Femur (tissue), 1 donor: Measurements from ENCODE around the gene SLC9C2.
"Not testable (repeated sequence)": the region's sequence is repeated elsewhere in the genome, so short reads cannot be mapped to it uniquely, and the experiment has no call there.

ENCODE experiments used
- DNase-seq: peaks from one replicate; pipeline ENCODE4 v3.0.0-alpha.2; 2017

Gene SLC9C2

GRCh38 chr1:173520799-173521198 lies 82.1 kb downstream of the SLC9C2 start:
- DNase-seq, result no peak

- not testable (repeated sequence) for DNase-seq
Measured at GRCh38 chr1:173514503-173514902, 88.4 kb downstream of the SLC9C2 start.

- no peak for DNase-seq
Measured at GRCh38 chr1:173509797-173510196, 93.1 kb downstream of the SLC9C2 start.

GRCh38 chr1:173508541-173508940 lies 94.3 kb downstream of the SLC9C2 start:
- no peak for DNase-seq

- DNase-seq, result no peak
Measured at GRCh38 chr1:173507847-173508209, 95.0 kb downstream of the SLC9C2 start.

- no peak for DNase-seq
Measured at GRCh38 chr1:173507205-173507846, 95.5 kb downstream of the SLC9C2 start.

- no peak for DNase-seq
Measured at GRCh38 chr1:173506437-173506836, 96.4 kb downstream of the SLC9C2 start.

- DNase-seq, result no peak
Measured at GRCh38 chr1:173505391-173505790, 97.5 kb downstream of the SLC9C2 start.

- no peak for DNase-seq
Measured at GRCh38 chr1:173504268-173504667, 98.6 kb downstream of the SLC9C2 start.

- no peak for DNase-seq
Measured at GRCh38 chr1:173503391-173503790, 99.5 kb downstream of the SLC9C2 start.

- no peak for DNase-seq
Measured at GRCh38 chr1:173502104-173502503, 100.8 kb downstream of the SLC9C2 start.

GRCh38 chr1:173499729-173500128 lies 103.1 kb downstream of the SLC9C2 start:
- no peak for DNase-seq

GRCh38 chr1:173496757-173497320 lies 106.0 kb downstream of the SLC9C2 start:
- DNase-seq, result no peak

- DNase-seq, result no peak
Measured at GRCh38 chr1:173495609-173496267, 107.1 kb downstream of the SLC9C2 start.

GRCh38 chr1:173493125-173493524 lies 109.7 kb downstream of the SLC9C2 start:
- DNase-seq, result not testable (repeated sequence)

GRCh38 chr1:173491508-173491907 lies 111.4 kb downstream of the SLC9C2 start:
- DNase-seq, result no peak

- no peak for DNase-seq
Measured at GRCh38 chr1:173489929-173490328, 112.9 kb downstream of the SLC9C2 start.

- no peak for DNase-seq
Measured at GRCh38 chr1:173489149-173489600, 113.7 kb downstream of the SLC9C2 start.

GRCh38 chr1:173488001-173488400 lies 114.9 kb downstream of the SLC9C2 start:
- no peak for DNase-seq

GRCh38 chr1:173485401-173485800 lies 117.5 kb downstream of the SLC9C2 start:
- no peak for DNase-seq

- DNase-seq, result no peak
Measured at GRCh38 chr1:173484276-173484675, 118.6 kb downstream of the SLC9C2 start.

GRCh38 chr1:173482683-173483082 lies 120.2 kb downstream of the SLC9C2 start:
- no peak for DNase-seq

GRCh38 chr1:173481195-173481772 lies 121.6 kb downstream of the SLC9C2 start:
- DNase-seq, result no peak

- DNase-seq, result no peak
Measured at GRCh38 chr1:173479649-173480048, 123.2 kb downstream of the SLC9C2 start.
